GM23338 (cell line): ENCODE measurements around the gene KCNJ2. TPM values are rescaled to one million over a fixed set of nuclear protein-coding genes. Genes with fewer than 3 reads are reported as not detected.

Experiments
- ATAC-seq: fragments of 200-7000 bp; cut with Tn5 transposase; 3 replicates; pipeline ENCODE4 v1.9.1; 2020
- DNase-seq: peaks from one replicate; pipeline ENCODE4 v3.0.0-alpha.2; 2015; ENCODE audit warnings: low spot score
- H2AFZ ChIP-seq: fragments of 200-600 bp; sonication (generic); 2 replicates; pipeline ENCODE4 v1.8.0; 2016; ENCODE audit warnings: antibody characterized with exemption, mild to moderate bottlenecking, moderate library complexity
- H3F3A ChIP-seq: fragments of 200-600 bp; sonication (generic); replicated peaks from 2 replicates; pipeline ENCODE4 v1.8.0; 2017; ENCODE audit warnings: antibody characterized with exemption, mixed run types, low read depth
- H3K27ac ChIP-seq: fragments of 200-600 bp; sonication (generic); 2 replicates; pipeline ENCODE4 v1.6.1; 2016; ENCODE audit warnings: low read depth
- H3K27me3 ChIP-seq: fragments of 200-600 bp; sonication (generic); 2 replicates; pipeline ENCODE4 v1.8.0; 2016; ENCODE audit warnings: mild to moderate bottlenecking, mixed run types, moderate library complexity; ENCODE audit not compliant: insufficient read depth
- H3K36me3 ChIP-seq: fragments of 200-600 bp; sonication (generic); 2 replicates; pipeline ENCODE4 v1.8.0; 2016; ENCODE audit warnings: mild to moderate bottlenecking; ENCODE audit not compliant: insufficient read depth
- H3K4me1 ChIP-seq: fragments of 200-600 bp; sonication (generic); 2 replicates; pipeline ENCODE4 v1.8.0; 2016; ENCODE audit warnings: mild to moderate bottlenecking, moderate library complexity; ENCODE audit not compliant: insufficient read depth
- H3K4me2 ChIP-seq: fragments of 200-600 bp; sonication (generic); 2 replicates; pipeline ENCODE4 v1.7.1; 2017; ENCODE audit warnings: mixed run types
- H3K4me3 ChIP-seq: fragments of 200-600 bp; sonication (generic); 2 replicates; pipeline ENCODE4 v1.6.1; 2016; ENCODE audit warnings: mixed run types
- H3K79me2 ChIP-seq: fragments of 200-600 bp; sonication (generic); replicated peaks from 2 replicates; pipeline ENCODE4 v1.8.0; 2017; ENCODE audit warnings: mild to moderate bottlenecking; ENCODE audit not compliant: insufficient read depth
- H3K9me2 ChIP-seq: fragments of 200-600 bp; sonication (generic); 2 replicates; pipeline ENCODE4 v1.8.0; 2017; ENCODE audit not compliant: insufficient read depth
- H4K20me1 ChIP-seq: fragments of 200-600 bp; sonication (generic); replicated peaks from 2 replicates; pipeline ENCODE4 v1.8.0; 2017; ENCODE audit warnings: mild to moderate bottlenecking; ENCODE audit not compliant: insufficient read depth
- H3K27ac Mint-ChIP-seq: 2 replicates; pipeline ENCODE4 v1.8.0; 2020; ENCODE audit warnings: inconsistent platforms, mild to moderate bottlenecking, moderate library complexity, mixed read lengths
- H3K27me3 Mint-ChIP-seq: 3 replicates; pipeline ENCODE4 v1.8.0; 2022; ENCODE audit warnings: low read depth, mild to moderate bottlenecking, moderate library complexity, mixed read lengths, inconsistent platforms; ENCODE audit not compliant: insufficient read depth, poor library complexity
- H3K36me3 Mint-ChIP-seq: 3 replicates; pipeline ENCODE4 v1.8.0; 2021; ENCODE audit warnings: low read depth, mild to moderate bottlenecking, inconsistent platforms, moderate library complexity, mixed read lengths
- H3K4me1 Mint-ChIP-seq: 3 replicates; pipeline ENCODE4 v1.8.0; 2020; ENCODE audit warnings: mild to moderate bottlenecking, inconsistent platforms, mixed read lengths
- H3K4me3 Mint-ChIP-seq: 3 replicates; pipeline ENCODE4 v1.8.0; 2021; ENCODE audit warnings: moderate library complexity, mild to moderate bottlenecking, inconsistent platforms, mixed read lengths
- H3K9me3 Mint-ChIP-seq: 3 replicates; pipeline ENCODE4 v1.8.0; 2020; ENCODE audit warnings: moderate library complexity, mild to moderate bottlenecking, inconsistent platforms, mixed read lengths
- CTCF ChIP-seq, 2 experiments: fragments of 200-600 bp in 1 of 2; sonication (generic) in 1 of 2; conservative IDR thresholded peaks; 2 replicates each; pipeline versions ENCODE4 v1.5.1 to v1.6.1; 2016 to 2017; ENCODE audit warnings: antibody characterized with exemption in 2 of 2, low read depth in 2 of 2, mild to moderate bottlenecking in 2 of 2, moderate library complexity in 1 of 2
- JUNB ChIP-seq: IDR thresholded peaks from one replicate; pipeline ENCODE4 v1.6.1; 2016; ENCODE audit warnings: antibody characterized with exemption; ENCODE audit not compliant: unreplicated experiment
- NANOG ChIP-seq: IDR thresholded peaks from 2 replicates; pipeline ENCODE4 v1.6.1; 2016; ENCODE audit warnings: antibody characterized with exemption, borderline replicate concordance
- STAT1 ChIP-seq: IDR thresholded peaks from one replicate; pipeline ENCODE4 v1.6.1; 2016; ENCODE audit warnings: antibody characterized with exemption; ENCODE audit not compliant: unreplicated experiment
- ZNF331 ChIP-seq: fragments of 250-450 bp; sonication (Bioruptor Pico); IDR thresholded peaks from 2 replicates; pipeline ENCODE4 v1.5.0; 2020; ENCODE audit warnings: low read depth, mild to moderate bottlenecking, moderate library complexity
- ZNF462 ChIP-seq: fragments of 250-450 bp; sonication (Bioruptor Pico); IDR thresholded peaks from 2 replicates; pipeline ENCODE4 v1.5.0; 2020; ENCODE audit warnings: mild to moderate bottlenecking, moderate library complexity
- polyA plus RNA-seq: library from polyadenylated mRNA; unstranded; fragments of >200 nt; fragmentation: Nextera tagmentation; extraction: Ambion mirVana; gene quantifications from 2 replicates; pipeline ENCODE4 v1.2.1, GENCODE V29; 2016
- total RNA-seq: library from RNA; depleted of rRNA; stranded (reverse); fragments of >200 nt; shearing (Covaris generic); gene quantifications from 2 replicates; pipeline ENCODE4 v1.2.3, GENCODE V29; 2014

The KCNJ2 gene
- total and polyA plus RNA-seq, 2 experiments from 2014 or later: 2.1 to 4.4 TPM

GRCh38 chr17:70119545-70119944 is 49.8 kb upstream of the KCNJ2 start (continued):
- TF ChIP-seq ZNF462 (CRISPR knock-in tag): no peak
- TF ChIP-seq ZNF331 (CRISPR knock-in tag): no peak
- TF ChIP-seq STAT1: no peak

- Histone ChIP-seq H3K36me3 (no peaks in the 10 kb centered on the region), H3K4me1 (no peaks in the 10 kb centered on the region), H4K20me1 (no peaks in the 10 kb centered on the region), H3K27ac (no peak overlapping the region), H3K4me3 (no peak overlapping the region), H3K4me2 (no peak overlapping the region), H3K27me3 (no peaks in the 10 kb centered on the region), H3K79me2 (no peaks in the 10 kb centered on the region), H3F3A (no peaks in the 10 kb centered on the region), H3K9me2 (no peaks in the 10 kb centered on the region), H2AFZ (no peak overlapping the region)
- Mint-ChIP-seq H3K27me3 (peaks cover 2% of the 10 kb centered on the region), H3K4me1 (peaks cover 6% of the 10 kb centered on the region; the same call in 1 of the 3 replicates), H3K4me3 (no peak overlapping the region), H3K27ac (no peak overlapping the region), H3K9me3 (peaks cover 16% of the 10 kb centered on the region; the same call in 2 of the 3 replicates), H3K36me3 (peaks cover 20% of the 10 kb centered on the region)
- no peak for ATAC-seq
- no peak for DNase-seq
- TF ChIP-seq ZNF462 (CRISPR knock-in tag) (no peak), JUNB (no peak), NANOG (no peak), CTCF (conservative IDR thresholded peaks at IDR 0.05; ENCODE audit: low read depth in 2 of 2) (no peak)
Measured at GRCh38 chr17:70119983-70120382, 49.3 kb upstream of the KCNJ2 start.
